Left lung (tissue), 10 donors: ENCODE measurements around the gene PDE3A. TPM values are rescaled to one million over a fixed set of nuclear protein-coding genes. Genes with fewer than 3 reads are reported as not detected.

Experiments used
- ATAC-seq: fragments of 200-7000 bp; cut with Tn5 transposase; one replicate; pipeline ENCODE4 v1.9.1; 2020; ENCODE audit warnings: moderate library complexity
- DNase-seq, 4 donors: peaks; one replicate each; pipeline ENCODE4 v3.0.0-alpha.2; 2013 to 2020
- H3K27ac ChIP-seq, 2 donors: fragments of 200-600 bp; sonication (generic) in 1 of 2; one replicate each; pipeline versions ENCODE4 v1.5.0 to v1.8.0; 2020 to 2021
- H3K27me3 ChIP-seq, 2 donors: fragments of 200-600 bp; sonication (generic) in 1 of 2; one replicate each; pipeline versions ENCODE4 v1.5.0 to v1.8.0; 2020 to 2021
- H3K36me3 ChIP-seq, 2 donors: fragments of 200-600 bp; sonication (generic) in 1 of 2; one replicate each; pipeline versions ENCODE4 v1.5.0 to v1.8.0; 2020 to 2021
- H3K4me1 ChIP-seq, 2 donors: fragments of 200-600 bp; one replicate each; pipeline ENCODE4 v1.8.0; 2021
- H3K4me3 ChIP-seq, 2 donors: fragments of 200-600 bp; sonication (generic) in 1 of 2; one replicate each; pipeline versions ENCODE4 v1.5.0 to v1.8.0; 2020 to 2021; ENCODE audit warnings: mild to moderate bottlenecking in 1 of 2
- H3K9me3 ChIP-seq, 2 donors: fragments of 200-600 bp; sonication (generic) in 1 of 2; one replicate each; pipeline versions ENCODE4 v1.5.0 to v1.8.0; 2020 to 2021
- intact Hi-C, 2 donors: fragments of 100-400 bp; cut with DNase I; formaldehyde crosslinking; loops; one replicate each; pipeline versions ENCODE4 v1.11.2 to v1.14.2; 2022
- polyA plus RNA-seq, 6 donors: library from polyadenylated mRNA; unstranded; fragments of 120-200 nt; gene quantifications; one replicate each; pipeline ENCODE4 v1.2.1, GENCODE V29; 2013; ENCODE audit not compliant: insufficient read length in 6 of 6
- total RNA-seq, 2 donors: library from RNA; stranded (reverse); fragmentation: NEBNext Ultra II Directional; extraction: Animal tissue kit (Norgen Biotek cat#: 25700); gene quantifications; one replicate each; pipeline ENCODE4 v1.2.1, GENCODE V29; 2021
- TF ChIP-seq, protein P1 (sequence below), 2 donors: fragments of 200-600 bp; sonication (generic) in 1 of 2; IDR thresholded peaks; one replicate each; pipeline versions ENCODE4 v1.5.0 to v1.8.0; 2021; ENCODE audit warnings: antibody characterized with exemption in 2 of 2
- donor health status: DM: no; HTN: yes; CAD: no.
- donor health status: DM: no; HTN: no; CAD: no.

PDE3A gene
- total and polyA plus RNA-seq, 8 donors, result 5.1 to 9.3 (median 7.8) TPM

DNA sequence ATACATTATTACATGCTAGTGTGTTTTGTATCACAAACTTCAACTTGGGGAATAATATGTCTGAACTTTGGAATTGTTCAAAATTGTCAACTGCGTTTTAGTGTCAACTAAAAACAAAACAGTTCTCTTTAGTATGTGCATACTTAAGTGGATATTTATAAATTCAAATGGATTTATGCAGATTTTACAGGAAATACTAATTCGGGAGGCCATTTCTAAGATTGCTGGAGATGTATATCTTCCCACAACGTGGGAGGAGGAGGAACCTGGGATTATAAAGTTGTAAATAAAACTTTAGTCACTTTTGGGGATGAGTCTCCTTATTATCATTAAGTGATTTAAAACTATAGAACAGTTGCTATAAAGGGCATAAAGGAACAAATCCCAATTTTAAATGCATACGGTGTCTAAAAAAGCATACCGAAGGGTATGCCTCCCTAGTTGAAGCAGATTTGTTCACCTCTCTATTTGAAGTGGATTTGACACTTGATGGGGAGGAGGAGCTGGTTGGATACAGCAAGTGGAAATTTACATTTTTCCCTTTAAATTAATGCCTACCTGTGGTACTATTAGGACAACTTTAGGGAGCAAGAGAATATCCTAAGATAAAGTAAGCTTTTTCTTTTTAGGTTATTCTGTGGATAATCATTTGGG, 2.7 kb downstream of the PDE3A start:
- Histone ChIP-seq H3K4me3 (peak overlapping the region; percentile 43 to 48), H3K27me3 (peaks cover 26 to 67% of the 10 kb centered on the region in 2 donors), H3K4me1 (peaks cover 0 to 22% of the 10 kb centered on the region in 2 donors), H3K27ac (peak overlapping the region in 1 of 2 donors; percentile 87), H3K36me3 (no peaks in the 10 kb centered on the region), H3K9me3 (no peaks in the 10 kb centered on the region)
- TF ChIP-seq, protein P1, sequence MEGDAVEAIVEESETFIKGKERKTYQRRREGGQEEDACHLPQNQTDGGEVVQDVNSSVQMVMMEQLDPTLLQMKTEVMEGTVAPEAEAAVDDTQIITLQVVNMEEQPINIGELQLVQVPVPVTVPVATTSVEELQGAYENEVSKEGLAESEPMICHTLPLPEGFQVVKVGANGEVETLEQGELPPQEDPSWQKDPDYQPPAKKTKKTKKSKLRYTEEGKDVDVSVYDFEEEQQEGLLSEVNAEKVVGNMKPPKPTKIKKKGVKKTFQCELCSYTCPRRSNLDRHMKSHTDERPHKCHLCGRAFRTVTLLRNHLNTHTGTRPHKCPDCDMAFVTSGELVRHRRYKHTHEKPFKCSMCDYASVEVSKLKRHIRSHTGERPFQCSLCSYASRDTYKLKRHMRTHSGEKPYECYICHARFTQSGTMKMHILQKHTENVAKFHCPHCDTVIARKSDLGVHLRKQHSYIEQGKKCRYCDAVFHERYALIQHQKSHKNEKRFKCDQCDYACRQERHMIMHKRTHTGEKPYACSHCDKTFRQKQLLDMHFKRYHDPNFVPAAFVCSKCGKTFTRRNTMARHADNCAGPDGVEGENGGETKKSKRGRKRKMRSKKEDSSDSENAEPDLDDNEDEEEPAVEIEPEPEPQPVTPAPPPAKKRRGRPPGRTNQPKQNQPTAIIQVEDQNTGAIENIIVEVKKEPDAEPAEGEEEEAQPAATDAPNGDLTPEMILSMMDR (IDR thresholded peaks at IDR 0.05), result no peak
- no peak for DNase-seq
- no peak for ATAC-seq
- intact Hi-C loops, result no loop called here

DNA sequence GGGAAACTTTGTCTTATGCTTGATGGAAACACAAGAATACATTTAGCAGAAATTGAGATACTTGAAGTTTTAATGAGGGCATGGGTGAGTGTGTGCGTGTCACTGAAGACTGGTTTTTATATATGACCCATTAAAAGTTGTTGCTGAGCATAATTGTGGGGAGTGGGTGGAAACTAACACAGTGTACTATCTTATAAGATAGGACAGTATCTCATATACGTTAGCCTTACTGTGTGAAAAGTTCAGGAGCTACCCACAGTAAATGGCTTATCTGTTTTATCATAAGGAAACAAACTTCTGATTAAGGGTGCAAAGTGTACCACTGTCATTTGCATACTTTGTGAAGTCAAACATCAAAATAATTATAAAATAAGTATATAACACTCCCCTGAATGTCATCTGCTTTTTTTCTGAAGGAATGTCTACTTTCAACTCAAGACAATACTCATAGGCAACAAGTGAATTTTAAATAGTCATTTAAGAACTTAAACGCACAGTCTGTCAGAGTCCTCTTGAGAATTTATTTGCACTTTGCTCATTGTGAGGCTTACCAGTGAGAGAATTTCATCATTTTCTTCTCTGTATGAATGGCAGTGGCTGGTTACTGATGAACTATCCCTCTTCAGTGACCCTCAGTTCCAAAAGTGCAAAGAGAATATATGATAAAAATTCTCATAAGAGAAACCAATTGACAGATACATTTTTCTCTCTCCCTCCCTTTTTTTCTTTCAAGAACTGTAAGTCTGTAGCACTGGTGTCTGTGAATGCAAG, 4.2 kb downstream of the PDE3A start:
- Histone ChIP-seq H3K4me1 (peaks cover 0 to 22% of the 10 kb centered on the region in 2 donors), H3K27me3 (peaks cover 26 to 64% of the 10 kb centered on the region in 2 donors), H3K9me3 (no peaks in the 10 kb centered on the region), H3K36me3 (no peaks in the 10 kb centered on the region), H3K27ac (no peak overlapping the region), H3K4me3 (no peak overlapping the region)
- no peak for DNase-seq
- intact Hi-C loops, result no loop called here
- ATAC-seq, result no peak
- TF ChIP-seq, protein P1 (IDR thresholded peaks at IDR 0.05), result no peak

DNA sequence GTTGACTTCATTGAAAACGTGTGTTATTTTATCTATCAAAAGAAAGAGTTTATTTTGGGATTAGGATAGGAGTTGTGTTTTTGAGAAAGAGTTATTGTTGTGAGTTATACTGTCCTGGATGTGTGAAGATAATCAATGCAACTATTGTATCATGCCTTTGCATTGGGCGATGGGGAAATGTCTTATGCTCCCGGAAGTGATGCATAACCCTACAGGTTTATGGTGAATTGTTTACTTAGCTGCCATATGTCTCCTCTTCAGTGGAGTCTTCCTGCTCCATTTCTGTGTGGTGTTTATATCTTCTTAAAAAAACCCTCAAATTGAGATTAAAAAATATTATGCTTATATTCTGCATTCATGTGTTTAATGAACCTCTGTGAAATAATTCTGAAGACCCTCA, 6.5 kb downstream of the PDE3A start:
- Histone ChIP-seq H3K4me1 (peaks cover 0 to 3% of the 10 kb centered on the region in 2 donors), H3K4me3 (no peak overlapping the region), H3K36me3 (no peaks in the 10 kb centered on the region), H3K27ac (no peak overlapping the region), H3K9me3 (no peaks in the 10 kb centered on the region), H3K27me3 (peaks cover 14 to 41% of the 10 kb centered on the region in 2 donors)
- TF ChIP-seq, protein P1 (IDR thresholded peaks at IDR 0.05), result no peak
- no peak for ATAC-seq
- DNase-seq, result no peak
- intact Hi-C loops, result no loop called here

DNA sequence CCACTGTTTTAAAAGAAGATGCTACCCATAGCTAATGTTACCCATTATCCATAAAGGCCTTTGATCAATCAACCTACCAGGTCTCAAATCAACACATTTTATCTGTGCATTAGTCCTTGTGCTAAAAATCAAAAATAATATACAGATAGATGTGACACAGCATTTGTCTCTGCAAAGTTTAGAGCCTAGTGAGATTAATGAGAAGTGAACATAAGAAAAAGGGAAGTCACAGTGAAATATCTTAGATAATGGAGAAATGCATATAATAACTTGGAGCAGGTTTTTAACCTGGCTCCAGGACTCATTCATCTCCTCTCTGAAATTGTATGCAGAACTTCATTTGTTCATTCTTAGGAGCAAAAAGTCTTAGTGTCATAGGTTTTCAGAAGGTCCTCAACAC, 7.2 kb downstream of the PDE3A start:
- intact Hi-C loops, result no loop called here

DNA sequence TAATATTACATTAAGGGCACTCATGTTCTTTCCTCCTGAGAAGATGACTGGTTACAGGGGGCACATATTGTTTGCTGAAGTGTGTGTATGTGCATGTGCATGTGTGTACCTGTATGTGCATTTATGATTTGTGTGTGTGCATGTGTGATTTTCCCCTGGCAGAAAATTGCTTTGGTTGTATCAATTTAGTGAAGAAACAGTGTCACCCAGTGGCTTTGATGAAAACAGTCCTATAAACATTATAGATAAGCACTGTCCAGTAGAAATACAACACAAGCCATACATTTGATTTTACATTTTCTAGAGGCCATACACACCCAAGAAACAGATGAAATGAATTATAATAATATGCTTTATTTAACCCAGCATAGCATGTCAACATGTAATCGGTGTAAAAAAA, 8.6 kb downstream of the PDE3A start:
- no peak for ATAC-seq
- no peaks in the 10 kb centered on the region for H3K4me1 ChIP-seq
- peak in 1 of 4 donors; percentile 12 for DNase-seq
- H3K36me3 ChIP-seq, result no peaks in the 10 kb centered on the region
- no peaks in the 10 kb centered on the region for H3K9me3 ChIP-seq
- no peak overlapping the region for H3K4me3 ChIP-seq
- H3K27me3 ChIP-seq, result peaks cover 5 to 20% of the 10 kb centered on the region in 2 donors
- TF ChIP-seq, protein P1 (IDR thresholded peaks at IDR 0.05), result no peak
- intact Hi-C loops, result no loop called here
- no peak overlapping the region for H3K27ac ChIP-seq

More for the DNA sequence above, 7.2 kb downstream of the PDE3A start:
- Histone ChIP-seq H3K9me3 (no peaks in the 10 kb centered on the region), H3K4me3 (no peak overlapping the region), H3K27ac (no peak overlapping the region), H3K36me3 (no peaks in the 10 kb centered on the region), H3K4me1 (no peaks in the 10 kb centered on the region), H3K27me3 (peaks cover 8 to 34% of the 10 kb centered on the region in 2 donors)
- DNase-seq (no peak), ATAC-seq (no peak)
- TF ChIP-seq, protein P1 (IDR thresholded peaks at IDR 0.05), result no peak
